Neuronal stem cell (in vitro differentiated cells): ENCODE data around the gene TACC2.
A peak's percentile ranks its signal among the peaks of the same experiment; 100 is the strongest.
"Not testable (repeated sequence)": the region's sequence is repeated elsewhere in the genome, so short reads cannot be mapped to it uniquely, and the experiment has no call there.

Experiments used
- DNase-seq: peaks from one replicate; pipeline ENCODE4 v3.0.0-alpha.2; 2013; ENCODE audit warnings: low spot score
- H2AFZ ChIP-seq: one replicate; pipeline ENCODE4 v1.6.1; 2013; ENCODE audit warnings: mild to moderate bottlenecking, low read length, inconsistent platforms
- H2AK5ac ChIP-seq: 2 replicates; pipeline ENCODE4 v1.6.1; 2013; ENCODE audit warnings: low read depth, mild to moderate bottlenecking, inconsistent platforms, low read length, moderate library complexity, mixed read lengths
- H2BK120ac ChIP-seq: 2 replicates; pipeline ENCODE4 v1.6.1; 2013; ENCODE audit warnings: low read depth, mild to moderate bottlenecking, inconsistent platforms, low read length, moderate library complexity, mixed read lengths
- H2BK12ac ChIP-seq: one replicate; pipeline ENCODE4 v1.6.1; 2013; ENCODE audit warnings: low read length, inconsistent platforms
- H2BK15ac ChIP-seq: 2 replicates; pipeline ENCODE4 v1.6.1; 2013; ENCODE audit warnings: mild to moderate bottlenecking, low read length, inconsistent platforms, mixed read lengths
- H2BK5ac ChIP-seq: one replicate; pipeline ENCODE4 v1.6.1; 2013; ENCODE audit warnings: inconsistent platforms, mild to moderate bottlenecking, low read length, moderate library complexity
- H3K14ac ChIP-seq: one replicate; pipeline ENCODE4 v1.6.1; 2013; ENCODE audit warnings: low read length, inconsistent platforms
- H3K18ac ChIP-seq: 2 replicates; pipeline ENCODE4 v1.6.1; 2013; ENCODE audit warnings: low read length, inconsistent platforms
- H3K23ac ChIP-seq: 2 replicates; pipeline ENCODE4 v1.6.1; 2013; ENCODE audit warnings: low read depth, mild to moderate bottlenecking, mixed read lengths, low read length, inconsistent platforms; ENCODE audit not compliant: poor library complexity
- H3K27ac ChIP-seq: replicated peaks from 3 replicates; pipeline ENCODE4 v1.5.1; 2013; ENCODE audit warnings: low read length, inconsistent platforms
- H3K27me3 ChIP-seq, 3 experiments: 2 replicates each; pipeline ENCODE4 v1.6.1; 2013; ENCODE audit warnings: low read length in 3 of 3, mild to moderate bottlenecking in 2 of 3, inconsistent platforms in 1 of 3, low read depth in 1 of 3, mixed read lengths in 1 of 3, moderate library complexity in 1 of 3; ENCODE audit not compliant: control insufficient read depth in 3 of 3, insufficient read depth in 3 of 3
- H3K36me3 ChIP-seq, 2 donors: replicated peaks in 1 of 2; 2 replicates each; pipeline ENCODE4 v1.6.1; 2013; ENCODE audit warnings: low read length in 2 of 2; ENCODE audit not compliant: control insufficient read depth in 2 of 2, insufficient read depth in 2 of 2
- H3K4ac ChIP-seq: 2 replicates; pipeline ENCODE4 v1.6.1; 2013; ENCODE audit warnings: inconsistent platforms, mild to moderate bottlenecking, low read length, moderate library complexity
- H3K4me1 ChIP-seq, 2 donors: 1 replicate in 1 of 2; 2 replicates in 1 of 2; pipeline ENCODE4 v1.6.1; 2013; ENCODE audit warnings: low read length in 2 of 2, low read depth in 1 of 2; ENCODE audit not compliant: control insufficient read depth in 2 of 2, insufficient read depth in 1 of 2
- H3K4me2 ChIP-seq: one replicate; pipeline ENCODE4 v1.6.1; 2013; ENCODE audit warnings: mild to moderate bottlenecking, low read length, inconsistent platforms; ENCODE audit not compliant: insufficient read depth, poor library complexity, severe bottlenecking
- H3K4me3 ChIP-seq, 2 donors: 2 replicates each; pipeline ENCODE4 v1.5.1; 2013; ENCODE audit warnings: low read length in 2 of 2, mild to moderate bottlenecking in 2 of 2, inconsistent platforms in 1 of 2, moderate library complexity in 1 of 2
- H3K79me1 ChIP-seq: one replicate; pipeline ENCODE4 v1.6.1; 2013; ENCODE audit warnings: low read depth, mild to moderate bottlenecking, inconsistent platforms, low read length, moderate library complexity
- H3K9ac ChIP-seq: one replicate; pipeline ENCODE4 v1.6.1; 2013; ENCODE audit warnings: mild to moderate bottlenecking, low read depth, low read length, inconsistent platforms; ENCODE audit not compliant: poor library complexity
- H3K9me3 ChIP-seq, 2 donors: replicated peaks in 1 of 2; 2 replicates each; pipeline versions ENCODE3 to v1.6.1; 2013; ENCODE audit warnings: low read length in 2 of 2, mild to moderate bottlenecking in 2 of 2, inconsistent platforms in 1 of 2, low read depth in 1 of 2, mixed read lengths in 1 of 2, moderate library complexity in 1 of 2; ENCODE audit not compliant: control insufficient read depth in 2 of 2, insufficient read depth in 1 of 2
- H4K8ac ChIP-seq: one replicate; pipeline ENCODE4 v1.6.1; 2013; ENCODE audit warnings: low read depth, mild to moderate bottlenecking, inconsistent platforms, low read length, moderate library complexity
- H4K91ac ChIP-seq: one replicate; pipeline ENCODE4 v1.6.1; 2013; ENCODE audit warnings: low read length, low read depth, mild to moderate bottlenecking, inconsistent platforms; ENCODE audit not compliant: poor library complexity
- WGBS, 2 donors: extraction: QIAGEN DNeasy Blood & Tissue Kit; methylation state at CpG; one replicate each; pipeline ENCODE4 v1.1.7; 2013; ENCODE audit warnings: missing lambda C conversion rate in 2 of 2, mixed read lengths in 1 of 2; ENCODE audit not compliant: insufficient read length in 2 of 2, insufficient replicate concordance in 1 of 2; ENCODE audit errors: extremely low coverage in 2 of 2; 5-methylcytosine and 5-hydroxymethylcytosine counted together

TACC2 gene

GRCh38 chr10:122066337-122066939, 77.5 kb downstream of the TACC2 start:
- not testable (repeated sequence) for H3K79me1 ChIP-seq, H3K4me2 ChIP-seq, H4K8ac ChIP-seq, H2BK12ac ChIP-seq, H3K4me3 ChIP-seq, DNase-seq, H3K18ac ChIP-seq, H3K36me3 ChIP-seq, H3K27me3 ChIP-seq, H2AK5ac ChIP-seq, H3K4ac ChIP-seq, H2BK120ac ChIP-seq, H3K9me3 ChIP-seq, H2BK15ac ChIP-seq, H3K4me1 ChIP-seq, H3K14ac ChIP-seq, H3K9ac ChIP-seq, H2AFZ ChIP-seq, H3K27ac ChIP-seq, H2BK5ac ChIP-seq, H4K91ac ChIP-seq, H3K23ac ChIP-seq
- no CpG with 5 or more reads among the region's 9 CpGs for WGBS, 2 donors

- no peak overlapping the region for H3K4me2 ChIP-seq
- no peaks in the 10 kb centered on the region for H3K36me3 ChIP-seq
- H3K79me1 ChIP-seq: no peaks in the 10 kb centered on the region
- no peak overlapping the region for H3K27ac ChIP-seq
- no peak overlapping the region for H4K8ac ChIP-seq
- no peak overlapping the region for H2BK15ac ChIP-seq
- H3K18ac ChIP-seq: peak overlapping the region; percentile 38
- no peak overlapping the region for H4K91ac ChIP-seq
- no peak overlapping the region for H2AFZ ChIP-seq
- no peak overlapping the region for H2AK5ac ChIP-seq
- no peak overlapping the region for H3K9ac ChIP-seq
- peaks cover 0 to 3% of the 10 kb centered on the region in 2 donors for H3K4me1 ChIP-seq
- no peak overlapping the region for H2BK5ac ChIP-seq
- H3K4ac ChIP-seq: no peak overlapping the region
- no peak overlapping the region for H2BK120ac ChIP-seq
- no CpG with 5 or more reads among the region's 12 CpGs for WGBS, 2 donors
- H2BK12ac ChIP-seq: no peak overlapping the region
- H3K9me3 ChIP-seq: peaks cover 0 to 5% of the 10 kb centered on the region in 2 donors
- H3K27me3 ChIP-seq: no peaks in the 10 kb centered on the region
- peak overlapping the region; percentile 38 for H3K14ac ChIP-seq
- no peak for DNase-seq
- H3K4me3 ChIP-seq: no peak overlapping the region
- no peak overlapping the region for H3K23ac ChIP-seq
Measured at GRCh38 chr10:122068844-122069243, 79.9 kb downstream of the TACC2 start.

GRCh38 chr10:122072491-122072890, 83.5 kb downstream of the TACC2 start:
- WGBS, 2 donors: no CpG with 5 or more reads among the region's 9 CpGs
- H2BK15ac ChIP-seq: no peak overlapping the region
- no peak overlapping the region for H2BK12ac ChIP-seq
- no peaks in the 10 kb centered on the region for H3K79me1 ChIP-seq
- H3K4me2 ChIP-seq: no peak overlapping the region
- no peak overlapping the region for H3K23ac ChIP-seq
- H2AK5ac ChIP-seq: no peak overlapping the region
- H2BK5ac ChIP-seq: no peak overlapping the region
- H3K36me3 ChIP-seq: no peaks in the 10 kb centered on the region
- no peak overlapping the region for H3K27ac ChIP-seq
- no peak overlapping the region for H4K91ac ChIP-seq
- no peak overlapping the region for H2BK120ac ChIP-seq
- no peak overlapping the region for H3K4me3 ChIP-seq
- H3K9ac ChIP-seq: no peak overlapping the region
- H3K27me3 ChIP-seq: peaks cover 0 to 1% (median 0%) of the 10 kb centered on the region in 3 experiments
- H3K18ac ChIP-seq: no peak overlapping the region
- H3K4me1 ChIP-seq: peaks cover 0 to 3% of the 10 kb centered on the region in 2 donors
- H3K4ac ChIP-seq: no peak overlapping the region
- H3K14ac ChIP-seq: no peak overlapping the region
- H4K8ac ChIP-seq: no peak overlapping the region
- no peak for DNase-seq
- no peaks in the 10 kb centered on the region for H3K9me3 ChIP-seq
- no peak overlapping the region for H2AFZ ChIP-seq

- H2AFZ ChIP-seq: no peak overlapping the region
- no peak overlapping the region for H3K4me2 ChIP-seq
- H3K9ac ChIP-seq: no peak overlapping the region
- no peaks in the 10 kb centered on the region for H3K4me1 ChIP-seq
- no peak overlapping the region for H3K4me3 ChIP-seq
- H3K79me1 ChIP-seq: no peaks in the 10 kb centered on the region
- H3K36me3 ChIP-seq: no peaks in the 10 kb centered on the region
- H4K8ac ChIP-seq: no peak overlapping the region
- peaks cover 0 to 1% (median 0%) of the 10 kb centered on the region in 3 experiments for H3K27me3 ChIP-seq
- no peak overlapping the region for H2BK12ac ChIP-seq
- no peak for DNase-seq
- H3K18ac ChIP-seq: no peak overlapping the region
- H3K14ac ChIP-seq: no peak overlapping the region
- no peak overlapping the region for H4K91ac ChIP-seq
- no peaks in the 10 kb centered on the region for H3K9me3 ChIP-seq
- no CpG with 5 or more reads among the region's 7 CpGs for WGBS, 2 donors
- no peak overlapping the region for H2BK120ac ChIP-seq
- H2BK15ac ChIP-seq: no peak overlapping the region
- no peak overlapping the region for H2BK5ac ChIP-seq
- H3K4ac ChIP-seq: no peak overlapping the region
- H3K23ac ChIP-seq: no peak overlapping the region
- H3K27ac ChIP-seq: no peak overlapping the region
- H2AK5ac ChIP-seq: no peak overlapping the region
Measured at GRCh38 chr10:122073508-122073907, 84.5 kb downstream of the TACC2 start.
